HUDEP-2 (cell line): ENCODE data around the gene PNN.
A peak's percentile ranks its signal among the peaks of the same experiment; 100 is the strongest.
"Not testable (repeated sequence)": the region's sequence is repeated elsewhere in the genome, so short reads cannot be mapped to it uniquely, and the experiment has no call there.

Experiments
- DNase-seq, 76 experiments: peaks; one replicate each; lab custom pipeline; 2025; ENCODE audit not compliant: unreplicated experiment in 76 of 76; lab: John Stamatoyannopoulos, UW

The PNN gene

GRCh38 chr14:39174560-39175444 lies at the start of gene PNN:
Gene PNN, plus strand, starts transcription at chr14:39175254. Its CDS starts 26 bp downstream, at chr14:39175280.
- peak; percentile 47 to 99 (median 97) for DNase-seq

GRCh38 chr14:39137835-39138234 lies 37.2 kb upstream of the PNN start:
- not testable (repeated sequence) for DNase-seq

GRCh38 chr14:39138440-39138839 lies 36.6 kb upstream of the PNN start:
- peak in 1 of 76 experiments; percentile 12 for DNase-seq

GRCh38 chr14:39140170-39140569 lies 34.9 kb upstream of the PNN start:
- no peak for DNase-seq

GRCh38 chr14:39141623-39142022 lies 33.4 kb upstream of the PNN start:
- not testable (repeated sequence) for DNase-seq

- DNase-seq: not testable (repeated sequence)
These were observed 31.8 kb upstream of the PNN start for GRCh38 chr14:39143226-39143625.

GRCh38 chr14:39145266-39145966 lies 29.6 kb upstream of the PNN start:
- peak in 70 of 76 experiments; percentile 9 to 86 (median 56) for DNase-seq

GRCh38 chr14:39154594-39155189 lies 20.4 kb upstream of the PNN start:
- no peak for DNase-seq

GRCh38 chr14:39157491-39157890 lies 17.6 kb upstream of the PNN start:
- no peak for DNase-seq

- DNase-seq: peak in 1 of 76 experiments; percentile 14
These were observed 16.7 kb upstream of the PNN start for GRCh38 chr14:39158222-39158858.

GRCh38 chr14:39160494-39160893 lies 14.6 kb upstream of the PNN start:
- no peak for DNase-seq

GRCh38 chr14:39167797-39168320 lies 7.2 kb upstream of the PNN start:
- not testable (repeated sequence) for DNase-seq

- no peak for DNase-seq
These were observed 6.5 kb upstream of the PNN start for GRCh38 chr14:39168591-39168990.

- peak in 1 of 76 experiments; percentile 34 for DNase-seq
These were observed 5.5 kb upstream of the PNN start for GRCh38 chr14:39169541-39169900.

- DNase-seq: no peak
These were observed 1.9 kb upstream of the PNN start for GRCh38 chr14:39173198-39173597.

GRCh38 chr14:39175445-39176262 lies 600 bp downstream of the PNN start:
- peak in 19 of 76 experiments; percentile 4 to 54 (median 33) for DNase-seq

GRCh38 chr14:39176263-39177167 lies 1.5 kb downstream of the PNN start:
- DNase-seq: no peak

- peak in 1 of 76 experiments; percentile 4 for DNase-seq
These were observed 2.1 kb downstream of the PNN start for GRCh38 chr14:39177168-39177545.

GRCh38 chr14:39179042-39179441 lies 4.0 kb downstream of the PNN start:
- no peak for DNase-seq
